GM10266 (cell line): Measurements from ENCODE around the gene SALL1.

ENCODE experiments used
- DNase-seq: peaks from one replicate; pipeline ENCODE4 v3.0.0; 2012; ENCODE audit errors: extremely low spot score
- CTCF ChIP-seq: IDR thresholded peaks from 2 replicates; pipeline ENCODE4 v1.5.1; 2012; ENCODE audit warnings: mild to moderate bottlenecking, low read depth; ENCODE audit not compliant: control insufficient read depth, insufficient read depth; ENCODE audit errors: missing control alignments

SALL1 gene

DNA sequence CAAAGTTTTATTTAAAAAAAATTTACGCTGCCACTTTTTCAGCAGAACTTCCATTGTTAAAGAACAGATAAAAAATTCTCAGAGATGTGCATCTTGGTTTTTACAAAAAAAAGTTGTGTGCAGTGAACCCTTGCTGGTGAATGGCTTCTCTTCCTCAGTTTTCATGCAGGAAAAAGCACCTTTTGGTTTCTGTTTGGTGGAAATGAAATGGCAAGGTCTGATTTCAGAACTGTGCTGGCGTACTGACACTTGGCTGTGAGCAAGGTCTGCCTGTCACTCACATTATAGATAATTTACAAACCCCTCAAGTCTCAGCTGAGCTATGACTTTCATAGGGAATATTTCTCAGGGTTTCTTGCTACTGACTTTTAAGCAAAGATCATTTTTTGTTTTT lies 5.7 kb upstream of the SALL1 start:
- TF ChIP-seq CTCF: no peak
- DNase-seq: no peak

GRCh38 chr16:51155820-51156806 lies 5.0 kb upstream of the SALL1 start:
- DNase-seq: no peak
- no peak for TF ChIP-seq CTCF

- no peak for DNase-seq
- no peak for TF ChIP-seq CTCF
Measured at GRCh38 chr16:51155199-51155607, 4.1 kb upstream of the SALL1 start.

DNA sequence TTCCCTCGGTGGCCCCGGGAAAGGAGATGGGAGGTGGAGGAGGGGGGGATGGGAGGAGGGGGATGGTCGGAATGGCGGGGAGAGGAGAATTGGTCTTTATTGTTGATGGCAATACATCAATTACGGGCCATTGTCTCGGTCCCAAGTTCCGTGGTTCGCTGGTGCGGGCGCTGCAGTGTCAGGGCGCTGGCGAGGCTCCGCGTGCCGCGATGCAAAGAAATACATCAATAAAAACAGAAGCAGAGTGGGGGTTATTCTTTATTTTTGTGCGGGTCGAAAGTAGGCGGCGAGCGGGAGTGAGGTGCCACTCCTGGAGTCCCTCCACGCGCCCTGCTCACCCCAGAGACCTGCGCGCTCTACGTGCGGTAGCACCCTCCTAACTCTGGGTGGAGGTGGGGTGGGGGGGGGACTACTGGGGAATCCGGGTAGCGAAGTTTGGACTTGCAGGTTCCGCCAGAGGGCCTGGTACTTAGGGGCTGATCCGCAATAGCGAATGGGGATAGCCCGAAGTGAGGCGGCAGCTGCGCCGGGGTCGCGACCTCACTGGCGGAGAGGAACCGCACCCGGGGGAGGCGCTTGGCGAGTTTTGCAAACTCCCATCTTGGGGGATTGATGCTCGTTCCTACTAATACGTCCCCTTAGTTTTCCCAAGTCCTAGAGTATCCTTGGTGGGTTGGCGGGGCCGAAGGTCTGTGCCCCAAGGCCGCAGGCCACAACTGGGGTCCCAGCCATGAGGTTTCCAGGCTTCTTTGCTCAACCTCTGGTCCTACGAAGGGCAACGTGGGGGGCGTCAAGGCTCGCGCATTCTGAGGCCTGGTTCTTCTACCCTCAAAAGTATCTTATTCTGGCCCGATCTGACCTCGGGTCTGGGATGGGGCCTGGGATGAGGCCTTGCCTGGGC lies 3.5 kb upstream of the SALL1 start:
- TF ChIP-seq CTCF: no peak
- DNase-seq: no peak

GRCh38 chr16:51153577-51154031 lies 2.5 kb upstream of the SALL1 start:
- TF ChIP-seq CTCF: no peak
- DNase-seq: no peak

GRCh38 chr16:51152691-51153576 lies 1.9 kb upstream of the SALL1 start:
- no peak for DNase-seq
- no peak for TF ChIP-seq CTCF
